Measurements from ENCODE around the gene RSBN1.
"Not testable (repeated sequence)": the region's sequence is repeated elsewhere in the genome, so short reads cannot be mapped to it uniquely, and the experiment has no call there.

The RSBN1 gene

GRCh38 chr1:113779542-113779941 is 32.7 kb downstream of the RSBN1 start:
- no peak for DNase-seq

GRCh38 chr1:113777561-113777960 is 34.7 kb downstream of the RSBN1 start:
- no peak for DNase-seq

- DNase-seq, result no peak
Observed at GRCh38 chr1:113770031-113770430, 42.2 kb downstream of the RSBN1 start.

- DNase-seq, result no peak
Observed at GRCh38 chr1:113769601-113769970, 42.7 kb downstream of the RSBN1 start.

GRCh38 chr1:113768916-113769600 is 43.2 kb downstream of the RSBN1 start:
- no peak for DNase-seq

GRCh38 chr1:113765306-113766230 is 46.7 kb downstream of the RSBN1 start:
- no peak for DNase-seq

- no peak for DNase-seq
Observed at GRCh38 chr1:113763661-113764060, 48.6 kb downstream of the RSBN1 start.

GRCh38 chr1:113761937-113762336 is 50.3 kb downstream of the RSBN1 start:
- DNase-seq, result no peak

GRCh38 chr1:113760102-113761080 is 51.9 kb downstream of the RSBN1 start:
- DNase-seq, result no peak

- peak; percentile 29 for DNase-seq
Observed at GRCh38 chr1:113759333-113760101, 52.8 kb downstream of the RSBN1 start, which contains the start of gene PHTF1. Gene PHTF1, minus strand, starts transcription at chr1:113759486. Its CDS starts 783 bp downstream, at chr1:113758703.

GRCh38 chr1:113758631-113759332 is 53.5 kb downstream of the RSBN1 start:
- peak; percentile 59 for DNase-seq

- DNase-seq, result no peak
Observed at GRCh38 chr1:113756461-113756860, 55.8 kb downstream of the RSBN1 start.

- DNase-seq, result not testable (repeated sequence)
Observed at GRCh38 chr1:113753333-113753732, 58.9 kb downstream of the RSBN1 start.

- DNase-seq, result no peak
Observed at GRCh38 chr1:113751516-113751915, 60.8 kb downstream of the RSBN1 start.

GRCh38 chr1:113751114-113751513 is 61.2 kb downstream of the RSBN1 start:
- no peak for DNase-seq

- DNase-seq, result no peak
Observed at GRCh38 chr1:113749402-113749801, 62.9 kb downstream of the RSBN1 start.

- DNase-seq, result no peak
Observed at GRCh38 chr1:113747376-113747775, 64.9 kb downstream of the RSBN1 start.

- no peak for DNase-seq
Observed at GRCh38 chr1:113745425-113745824, 66.9 kb downstream of the RSBN1 start.

- DNase-seq, result no peak
Observed at GRCh38 chr1:113744114-113744513, 68.2 kb downstream of the RSBN1 start.

- DNase-seq, result no peak
Observed at GRCh38 chr1:113742515-113742914, 69.8 kb downstream of the RSBN1 start.

- no peak for DNase-seq
Observed at GRCh38 chr1:113734357-113735055, 77.8 kb downstream of the RSBN1 start.
